ENCODE results near the gene RRAS. TPM values are rescaled to one million over a fixed set of nuclear protein-coding genes. Genes with fewer than 3 reads are reported as not detected.

The RRAS gene
- total RNA-seq, 2 donors from 2014 or later = 60.9 to 83.5 TPM

GRCh38 chr19:49658139-49658517, 18.2 kb upstream of the RRAS start:
- Histone ChIP-seq H3K9me3 (no peaks in the 10 kb centered on the region), H3K4me3 (no peak overlapping the region), H3K36me3 (peaks cover 96% of the 10 kb centered on the region), H3K4me1 (no peaks in the 10 kb centered on the region), H3K27ac (no peak overlapping the region), H3K27me3 (no peaks in the 10 kb centered on the region)
- TF ChIP-seq CTCF (IDR thresholded peaks at IDR 0.05) = no peak
- no peak for DNase-seq (ENCODE audit: low spot score)

GRCh38 chr19:49657493-49658138, 17.7 kb upstream of the RRAS start:
- peaks cover 99% of the 10 kb centered on the region for H3K36me3 ChIP-seq
- no peak for TF ChIP-seq CTCF (IDR thresholded peaks at IDR 0.05)
- no peak for DNase-seq (ENCODE audit: low spot score)

GRCh38 chr19:49656456-49657109, 16.6 kb upstream of the RRAS start:
- Histone ChIP-seq H3K4me1 (no peaks in the 10 kb centered on the region), H3K27ac (no peak overlapping the region), H3K36me3 (peaks cover 93% of the 10 kb centered on the region), H3K4me3 (no peak overlapping the region), H3K27me3 (no peaks in the 10 kb centered on the region), H3K9me3 (no peaks in the 10 kb centered on the region)
- no peak for DNase-seq (ENCODE audit: low spot score)
- no peak for TF ChIP-seq CTCF (IDR thresholded peaks at IDR 0.05)

More at GRCh38 chr19:49657493-49658138, 17.7 kb upstream of the RRAS start:
- Histone ChIP-seq H3K27me3 (no peaks in the 10 kb centered on the region), H3K27ac (no peak overlapping the region), H3K9me3 (no peaks in the 10 kb centered on the region), H3K4me1 (no peaks in the 10 kb centered on the region), H3K4me3 (no peak overlapping the region)

- Histone ChIP-seq H3K4me3 (no peak overlapping the region), H3K4me1 (no peaks in the 10 kb centered on the region), H3K27me3 (no peaks in the 10 kb centered on the region), H3K36me3 (peaks cover 92% of the 10 kb centered on the region), H3K9me3 (no peaks in the 10 kb centered on the region), H3K27ac (no peak overlapping the region)
- no peak for DNase-seq (ENCODE audit: low spot score)
- TF ChIP-seq CTCF (IDR thresholded peaks at IDR 0.05) = no peak
These were observed 15.9 kb upstream of the RRAS start for GRCh38 chr19:49655570-49656455.

GRCh38 chr19:49654581-49654980, 14.6 kb upstream of the RRAS start:
- no peak for TF ChIP-seq CTCF (IDR thresholded peaks at IDR 0.05)
- H3K9me3 ChIP-seq = no peaks in the 10 kb centered on the region
- H3K27ac ChIP-seq = no peak overlapping the region
- no peaks in the 10 kb centered on the region for H3K27me3 ChIP-seq
- peaks cover 91% of the 10 kb centered on the region for H3K36me3 ChIP-seq
- H3K4me1 ChIP-seq = no peaks in the 10 kb centered on the region
- H3K4me3 ChIP-seq = no peak overlapping the region
- no peak for DNase-seq (ENCODE audit: low spot score)
